ENCODE results near the gene HPSE2.

GRCh38 chr10:98929709-98930108 lies 305.9 kb downstream of the HPSE2 start:
- TF ChIP-seq EZH2 (IDR thresholded peaks at IDR 0.05), result no peak
- no peak for TF ChIP-seq POLR2AphosphoS5 (IDR thresholded peaks at IDR 0.05; ENCODE audit: borderline replicate concordance, low read depth, low read length)
- no peak for TF ChIP-seq FOXP2 (optimal IDR thresholded peaks at IDR 0.05; ENCODE audit: control extremely low read depth, extremely low read length, insufficient read depth)
